Peyer's patch (tissue), 4 donors: ENCODE data around the gene HABP4.

ENCODE experiments used
- CTCF ChIP-seq, 6 experiments: fragments of 450-650 bp in 4 of 6; fragments of 200-600 bp in 2 of 6; sonication (generic) in 1 of 6; IDR thresholded peaks; one replicate each; pipeline ENCODE4 v1.5.1; 2017 to 2019; ENCODE audit warnings: antibody characterized with exemption in 6 of 6, mild to moderate bottlenecking in 3 of 6, moderate library complexity in 1 of 6
- POLR2A ChIP-seq, 2 donors: fragments of 450-650 bp; IDR thresholded peaks; one replicate each; pipeline ENCODE4 v1.5.1; 2017; ENCODE audit warnings: antibody characterized with exemption in 2 of 2, mild to moderate bottlenecking in 2 of 2, moderate library complexity in 2 of 2

- no peak for TF ChIP-seq POLR2A (IDR thresholded peaks at IDR 0.05)
- no peak for TF ChIP-seq CTCF (IDR thresholded peaks at IDR 0.05)
Measured at GRCh38 chr9:96491880-96492525, 42.0 kb downstream of the HABP4 start.
